ENCODE measurements around the gene TH.

DNA sequence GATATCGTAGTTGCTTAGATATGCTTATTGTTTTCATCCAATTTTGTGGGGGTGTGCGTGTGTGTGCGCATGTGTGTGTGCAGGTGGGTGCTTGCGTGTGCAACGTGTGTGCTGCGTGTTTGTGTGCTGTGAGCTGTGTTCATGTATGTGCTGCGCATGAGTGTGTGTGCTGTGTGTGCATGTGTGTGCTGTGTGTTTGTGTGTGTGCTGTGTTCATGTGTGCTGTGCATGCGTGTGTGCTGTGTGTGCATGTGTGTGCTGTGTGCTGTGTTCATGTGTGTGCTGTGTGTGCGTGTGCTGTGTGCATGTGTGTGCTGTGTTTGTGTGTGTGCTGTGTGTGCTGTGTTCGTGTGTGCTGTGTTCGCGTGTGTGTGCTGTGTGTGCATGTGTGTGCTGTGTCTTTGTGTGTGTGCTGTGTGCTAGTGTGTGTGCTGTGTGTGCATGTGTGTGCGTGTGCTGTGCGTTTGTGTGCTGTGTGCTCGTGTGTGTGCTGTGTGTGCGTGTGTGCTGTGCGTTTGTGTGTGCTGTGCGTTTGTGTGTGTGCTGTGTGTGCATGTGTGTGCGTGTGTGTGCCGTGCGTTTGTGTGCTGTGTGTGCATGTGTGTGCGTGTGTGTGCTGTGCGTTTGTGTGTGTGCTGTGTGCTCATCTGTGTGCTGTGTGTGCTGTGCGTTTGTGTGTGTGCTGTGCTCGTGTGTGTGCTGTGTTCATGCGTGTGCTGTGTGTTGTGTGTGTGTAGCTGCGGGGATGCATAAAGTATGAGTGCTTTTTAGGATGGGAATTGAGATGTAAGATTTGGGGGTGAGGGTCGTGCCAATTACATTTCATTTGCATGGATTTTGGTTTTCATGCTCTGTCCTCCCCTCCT is 40.0 kb downstream of the TH start:
- TF ChIP-seq EZH2 (IDR thresholded peaks at IDR 0.05; ENCODE audit: borderline replicate concordance, insufficient read depth, low read length, poor library complexity, severe bottlenecking) (no peak), EP300 (conservative IDR thresholded peaks at IDR 0.05; ENCODE audit: poor library complexity, severe bottlenecking) (no peak)
- TF ChIP-seq, protein P1, sequence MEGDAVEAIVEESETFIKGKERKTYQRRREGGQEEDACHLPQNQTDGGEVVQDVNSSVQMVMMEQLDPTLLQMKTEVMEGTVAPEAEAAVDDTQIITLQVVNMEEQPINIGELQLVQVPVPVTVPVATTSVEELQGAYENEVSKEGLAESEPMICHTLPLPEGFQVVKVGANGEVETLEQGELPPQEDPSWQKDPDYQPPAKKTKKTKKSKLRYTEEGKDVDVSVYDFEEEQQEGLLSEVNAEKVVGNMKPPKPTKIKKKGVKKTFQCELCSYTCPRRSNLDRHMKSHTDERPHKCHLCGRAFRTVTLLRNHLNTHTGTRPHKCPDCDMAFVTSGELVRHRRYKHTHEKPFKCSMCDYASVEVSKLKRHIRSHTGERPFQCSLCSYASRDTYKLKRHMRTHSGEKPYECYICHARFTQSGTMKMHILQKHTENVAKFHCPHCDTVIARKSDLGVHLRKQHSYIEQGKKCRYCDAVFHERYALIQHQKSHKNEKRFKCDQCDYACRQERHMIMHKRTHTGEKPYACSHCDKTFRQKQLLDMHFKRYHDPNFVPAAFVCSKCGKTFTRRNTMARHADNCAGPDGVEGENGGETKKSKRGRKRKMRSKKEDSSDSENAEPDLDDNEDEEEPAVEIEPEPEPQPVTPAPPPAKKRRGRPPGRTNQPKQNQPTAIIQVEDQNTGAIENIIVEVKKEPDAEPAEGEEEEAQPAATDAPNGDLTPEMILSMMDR (IDR thresholded peaks at IDR 0.05; ENCODE audit: poor library complexity, severe bottlenecking) = no peak
